Gastroesophageal sphincter (tissue), 4 donors: Measurements from ENCODE around the gene RYR2. TPM values are rescaled to one million over a fixed set of nuclear protein-coding genes. Genes with fewer than 3 reads are reported as not detected.

Experiments used
- ATAC-seq: fragments of 150-250 bp; one replicate; pipeline ENCODE4 v1.9.1; 2016; ENCODE audit warnings: mild to moderate bottlenecking, moderate library complexity
- H3K27ac ChIP-seq, 4 donors: fragments of 200-600 bp; sonication (generic) in 3 of 4; 1 replicate in 3 of 4; 2 replicates in 1 of 4; pipeline ENCODE4 v1.5.1; 2016 to 2019
- H3K27me3 ChIP-seq: fragments of 200-600 bp; sonication (generic); one replicate; pipeline ENCODE4 v1.5.1; 2019
- H3K36me3 ChIP-seq, 2 donors: fragments of 200-600 bp; sonication (generic); one replicate each; pipeline ENCODE4 v1.5.1; 2019; ENCODE audit warnings: control low read depth in 1 of 2
- H3K4me1 ChIP-seq, 3 donors: fragments of 200-600 bp; sonication (generic); 1 replicate in 2 of 3; 2 replicates in 1 of 3; pipeline ENCODE4 v1.5.1; 2016 to 2019; ENCODE audit warnings: control low read depth in 2 of 3
- H3K4me3 ChIP-seq, 2 donors: fragments of 200-600 bp; sonication (generic); one replicate each; pipeline ENCODE4 v1.5.1; 2019; ENCODE audit warnings: mild to moderate bottlenecking in 1 of 2, moderate library complexity in 1 of 2
- H3K9me3 ChIP-seq, 3 donors: fragments of 200-600 bp; sonication (generic); one replicate each; pipeline ENCODE4 v1.5.1; 2017 to 2019; ENCODE audit warnings: control low read depth in 2 of 3
- EP300 ChIP-seq: sonication (generic); formaldehyde crosslinking; IDR thresholded peaks from one replicate; pipeline ENCODE4 v1.6.1; 2017; ENCODE audit warnings: antibody characterized with exemption, mild to moderate bottlenecking
- POLR2A ChIP-seq, 2 donors: fragments of 450-650 bp; IDR thresholded peaks; one replicate each; pipeline ENCODE4 v1.6.1; 2017; ENCODE audit warnings: antibody characterized with exemption in 2 of 2, mild to moderate bottlenecking in 2 of 2, moderate library complexity in 1 of 2
- POLR2AphosphoS5 ChIP-seq: sonication (generic); formaldehyde crosslinking; IDR thresholded peaks from one replicate; pipeline ENCODE4 v1.6.1; 2017; ENCODE audit warnings: antibody characterized with exemption
- WGBS, 2 donors: methylation state at CpG; one replicate each; pipeline ENCODE4 v1.1.5; 2018; ENCODE audit warnings: low coverage in 1 of 2; 5-methylcytosine and 5-hydroxymethylcytosine counted together
- total RNA-seq, 4 donors: library from RNA; depleted of rRNA; stranded (reverse); fragments of >200 nt; gene quantifications; one replicate each; pipeline ENCODE4 v1.1.0, GENCODE V29; 2016
- TF ChIP-seq, protein P1 (sequence below), 4 experiments: fragments of 200-600 bp in 2 of 4; fragments of 450-650 bp in 2 of 4; sonication (generic) in 1 of 4; IDR thresholded peaks; one replicate each; pipeline ENCODE4 v1.5.1; 2017 to 2019; ENCODE audit warnings: antibody characterized with exemption in 4 of 4, mild to moderate bottlenecking in 2 of 4, moderate library complexity in 2 of 4

The RYR2 gene
- total RNA-seq = 10 to 100 TPM; 27.4 to 78.8 (median 42.7) TPM

DNA sequence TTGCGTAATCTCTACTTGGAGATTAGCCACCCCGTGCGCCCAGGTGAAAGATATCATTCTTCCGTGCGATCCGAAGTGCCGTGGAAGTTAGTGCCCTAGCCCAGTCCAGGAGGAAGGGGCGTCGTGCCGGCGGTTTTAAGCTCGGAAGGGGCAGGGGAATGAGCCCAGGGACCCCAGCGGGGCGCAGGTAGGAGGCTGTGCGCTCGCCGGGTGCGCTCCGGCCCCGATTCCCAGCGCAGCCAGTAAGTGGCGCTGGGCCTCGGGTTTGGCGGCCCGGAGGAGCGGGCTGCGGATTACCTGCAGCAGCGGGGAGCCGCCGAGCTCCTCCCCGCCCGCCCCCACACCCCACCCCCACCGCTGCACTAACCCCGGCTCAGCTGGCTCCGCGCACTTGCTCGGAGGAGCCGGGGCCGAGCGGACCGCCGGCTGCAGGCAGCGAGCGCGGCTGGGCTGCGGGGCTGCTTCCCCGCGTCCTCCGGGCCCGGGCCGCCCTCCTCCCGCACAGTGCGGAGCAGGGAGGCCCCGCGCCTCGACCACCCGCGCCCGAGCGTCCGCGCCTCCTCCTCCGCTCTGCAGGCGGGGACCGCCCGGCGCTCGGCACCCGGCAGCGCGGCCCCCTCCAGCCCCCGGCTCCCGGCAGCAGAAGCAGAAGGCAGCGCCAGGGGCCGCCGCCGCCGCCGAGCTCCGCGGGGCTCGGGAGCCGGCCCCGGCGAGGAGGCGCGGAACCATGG lies at the start of gene RYR2:
RYR2 (plus strand) TSS at position 390 of the 731 bp plus-strand sequence; CDS start at position 728, 338 bp downstream.
- peaks cover 0 to 55% (median 0%) of the 10 kb centered on the region in 3 donors for H3K4me1 ChIP-seq
- H3K9me3 ChIP-seq = no peaks in the 10 kb centered on the region
- TF ChIP-seq, protein P1, sequence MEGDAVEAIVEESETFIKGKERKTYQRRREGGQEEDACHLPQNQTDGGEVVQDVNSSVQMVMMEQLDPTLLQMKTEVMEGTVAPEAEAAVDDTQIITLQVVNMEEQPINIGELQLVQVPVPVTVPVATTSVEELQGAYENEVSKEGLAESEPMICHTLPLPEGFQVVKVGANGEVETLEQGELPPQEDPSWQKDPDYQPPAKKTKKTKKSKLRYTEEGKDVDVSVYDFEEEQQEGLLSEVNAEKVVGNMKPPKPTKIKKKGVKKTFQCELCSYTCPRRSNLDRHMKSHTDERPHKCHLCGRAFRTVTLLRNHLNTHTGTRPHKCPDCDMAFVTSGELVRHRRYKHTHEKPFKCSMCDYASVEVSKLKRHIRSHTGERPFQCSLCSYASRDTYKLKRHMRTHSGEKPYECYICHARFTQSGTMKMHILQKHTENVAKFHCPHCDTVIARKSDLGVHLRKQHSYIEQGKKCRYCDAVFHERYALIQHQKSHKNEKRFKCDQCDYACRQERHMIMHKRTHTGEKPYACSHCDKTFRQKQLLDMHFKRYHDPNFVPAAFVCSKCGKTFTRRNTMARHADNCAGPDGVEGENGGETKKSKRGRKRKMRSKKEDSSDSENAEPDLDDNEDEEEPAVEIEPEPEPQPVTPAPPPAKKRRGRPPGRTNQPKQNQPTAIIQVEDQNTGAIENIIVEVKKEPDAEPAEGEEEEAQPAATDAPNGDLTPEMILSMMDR (IDR thresholded peaks at IDR 0.05) = peak; percentile 67 to 94 (median 74)
- TF ChIP-seq POLR2AphosphoS5 (peak; percentile 76), POLR2A (IDR thresholded peaks at IDR 0.05) (peak; percentile 74 to 85), EP300 (no peak)
- H3K4me3 ChIP-seq = peak within 1 kb of the TSS; percentile 47 to 76
- no peaks in the 10 kb centered on the region for H3K36me3 ChIP-seq
- WGBS, 2 donors = 44% methylated on average over 4 of the region's 87 CpGs; no CpG with 5 or more reads in 1 of the 2 donors
- ATAC-seq = peak; percentile 72
- H3K27ac ChIP-seq = peak within 1 kb of the TSS; percentile 10 to 91 (median 89)
- peaks cover 20% of the 10 kb centered on the region for H3K27me3 ChIP-seq

DNA sequence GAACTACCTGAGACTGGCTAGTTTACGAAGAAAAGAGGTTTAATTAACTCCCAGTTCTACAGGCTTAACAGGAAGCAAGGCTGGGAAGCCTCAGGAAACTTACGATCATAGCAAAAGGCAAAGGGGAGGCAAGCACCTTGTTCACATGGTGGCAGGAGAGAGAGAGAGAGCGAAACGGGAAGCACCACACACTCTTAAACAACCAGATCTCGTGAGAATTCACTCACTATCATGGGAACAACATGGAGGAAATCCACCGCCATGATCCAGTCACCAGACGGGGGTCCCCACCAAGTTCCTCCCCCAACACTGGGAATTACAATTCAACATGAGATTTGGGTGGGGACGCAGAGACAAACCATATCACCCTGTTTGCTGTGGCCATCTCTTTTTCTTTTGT lies 49.5 kb upstream of the RYR2 start:
- Histone ChIP-seq H3K9me3 (peaks cover 0 to 27% (median 0%) of the 10 kb centered on the region in 3 donors), H3K36me3 (no peaks in the 10 kb centered on the region), H3K27me3 (no peaks in the 10 kb centered on the region), H3K27ac (no peak overlapping the region), H3K4me3 (no peak overlapping the region), H3K4me1 (peaks cover 0 to 3% (median 0%) of the 10 kb centered on the region in 3 donors)
- ATAC-seq = no peak
- 80 to 91% methylated on average over 6 to 8 of the region's 8 CpGs for WGBS, 2 donors
- TF ChIP-seq, protein P1 (IDR thresholded peaks at IDR 0.05) = no peak
- TF ChIP-seq EP300 = no peak
- no peak for TF ChIP-seq POLR2AphosphoS5
- no peak for TF ChIP-seq POLR2A (IDR thresholded peaks at IDR 0.05)

DNA sequence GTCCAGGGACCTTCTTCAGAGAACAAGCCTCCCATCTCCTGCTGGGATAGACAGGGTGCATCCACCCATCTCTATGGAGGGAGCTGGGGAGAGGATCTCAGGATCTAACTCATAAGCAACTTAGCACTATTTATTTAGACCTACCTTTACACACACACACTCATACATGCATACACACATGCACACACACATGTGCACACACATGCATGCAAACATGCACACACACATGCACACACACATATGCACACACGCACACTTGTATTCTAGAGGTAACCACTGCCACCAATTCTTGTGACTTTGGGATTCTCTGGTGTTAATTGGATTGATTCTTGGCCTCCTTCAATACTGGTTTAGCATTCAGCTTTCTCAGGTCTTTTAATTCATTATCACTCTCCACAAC lies 47.5 kb upstream of the RYR2 start:
- Histone ChIP-seq H3K9me3 (peaks cover 0 to 15% (median 0%) of the 10 kb centered on the region in 3 donors), H3K27ac (no peak overlapping the region), H3K27me3 (no peaks in the 10 kb centered on the region), H3K4me3 (no peak overlapping the region), H3K4me1 (peaks cover 0 to 16% (median 0%) of the 10 kb centered on the region in 3 donors), H3K36me3 (no peaks in the 10 kb centered on the region)
- 100% methylated on average over 1 of the region's 1 CpG for WGBS, 2 donors
- TF ChIP-seq EP300 = no peak
- ATAC-seq = no peak

DNA sequence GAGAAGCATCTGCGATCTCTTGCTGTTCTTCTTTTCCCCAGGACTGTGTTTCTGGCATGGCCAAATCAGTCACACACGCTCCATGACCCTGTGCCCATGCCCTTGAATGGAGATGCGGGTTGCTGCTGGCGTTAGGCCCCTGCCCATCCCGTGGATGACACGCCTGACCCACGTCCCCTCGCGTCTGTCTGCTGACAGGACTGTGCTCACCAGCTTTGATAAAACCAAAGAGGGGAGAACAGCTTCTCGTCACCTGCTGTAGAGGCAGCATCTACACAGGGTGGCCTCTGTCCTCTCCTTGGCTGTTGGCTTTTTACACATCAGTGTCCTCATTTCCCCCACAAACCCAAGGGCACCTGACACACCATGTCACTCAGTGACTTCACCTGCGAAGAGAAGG lies 44.6 kb upstream of the RYR2 start:
- WGBS, 2 donors = 94 to 95% methylated on average over 3 to 4 of the region's 11 CpGs
- no peak overlapping the region for H3K4me3 ChIP-seq
- no peaks in the 10 kb centered on the region for H3K9me3 ChIP-seq
- H3K27ac ChIP-seq = peak overlapping the region in 3 of 4 donors; percentile 59 to 65 (median 62)
- ATAC-seq = no peak
- H3K27me3 ChIP-seq = no peaks in the 10 kb centered on the region
- no peaks in the 10 kb centered on the region for H3K36me3 ChIP-seq
- TF ChIP-seq POLR2AphosphoS5 = no peak
- TF ChIP-seq EP300 = no peak
- no peak for TF ChIP-seq POLR2A (IDR thresholded peaks at IDR 0.05)
- TF ChIP-seq, protein P1 (IDR thresholded peaks at IDR 0.05) = no peak
- H3K4me1 ChIP-seq = peaks cover 0 to 16% (median 0%) of the 10 kb centered on the region in 3 donors

DNA sequence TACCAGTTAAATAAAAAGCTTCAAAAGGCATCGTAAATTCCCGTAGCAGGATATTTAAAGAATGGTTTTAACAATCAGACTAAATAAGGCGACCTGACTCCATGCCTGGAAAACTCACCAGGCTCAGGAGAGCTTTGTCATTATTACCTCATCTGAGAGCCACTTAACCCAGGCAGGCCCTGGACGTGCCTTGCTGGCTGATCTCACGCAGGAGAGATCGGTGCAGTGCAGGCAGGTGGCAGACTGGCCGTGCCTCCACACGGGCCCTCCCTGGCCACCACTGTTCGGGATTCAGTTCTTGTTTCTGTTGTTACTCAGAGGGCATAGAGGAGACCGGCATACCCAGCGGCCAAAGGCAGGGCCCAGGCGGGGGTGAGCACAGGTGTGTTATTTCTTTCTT lies 44.1 kb upstream of the RYR2 start:
- Histone ChIP-seq H3K27me3 (no peaks in the 10 kb centered on the region), H3K9me3 (no peaks in the 10 kb centered on the region), H3K4me1 (peaks cover 0 to 16% (median 0%) of the 10 kb centered on the region in 3 donors), H3K27ac (peak overlapping the region in 3 of 4 donors; percentile 59 to 65 (median 62)), H3K36me3 (no peaks in the 10 kb centered on the region), H3K4me3 (no peak overlapping the region)
- ATAC-seq = peak; percentile 58
- 48 to 62% methylated on average over 9 to 10 of the region's 12 CpGs for WGBS, 2 donors
- TF ChIP-seq POLR2A (IDR thresholded peaks at IDR 0.05) = no peak
- TF ChIP-seq POLR2AphosphoS5 = peak; percentile 59
- TF ChIP-seq EP300 = no peak
- TF ChIP-seq, protein P1 (IDR thresholded peaks at IDR 0.05) = peak in 1 of 4 experiments; percentile 28
